Measurements from ENCODE around the gene MRPL49.

The MRPL49 gene

GRCh38 chr11:65119670-65119995 is 2.5 kb upstream of the MRPL49 start:
- TF ChIP-seq POLR2A (IDR thresholded peaks at IDR 0.05; ENCODE audit: low read depth, low read length): no peak
- FAIRE-seq (no peak), DNase-seq (ENCODE audit: insufficient read length, low spot score) (no peak)

DNA sequence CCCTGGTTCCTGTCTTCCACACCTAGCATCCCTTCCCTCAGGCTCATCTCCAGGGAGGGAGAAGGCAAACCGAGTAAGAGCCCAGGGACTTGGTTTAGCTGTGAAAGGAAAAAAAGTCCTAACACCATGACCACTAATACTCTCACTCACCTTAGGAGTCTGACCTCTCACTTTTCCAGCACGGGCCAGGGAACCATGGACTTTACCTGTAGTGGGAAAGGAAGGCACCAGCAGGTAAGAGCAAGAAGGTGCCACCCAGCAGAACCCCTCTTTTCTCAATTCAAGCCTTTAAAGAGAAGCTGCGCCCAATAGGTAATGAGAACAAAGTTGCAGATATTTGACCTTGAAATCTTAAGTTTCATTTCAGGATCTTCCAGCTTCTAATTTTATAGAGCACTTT is 1.3 kb upstream of the MRPL49 start:
- TF ChIP-seq POLR2A (IDR thresholded peaks at IDR 0.05; ENCODE audit: low read depth, low read length): no peak
- DNase-seq (ENCODE audit: insufficient read length, low spot score): no peak
- FAIRE-seq: no peak

- FAIRE-seq: no peak
- DNase-seq (ENCODE audit: insufficient read length, low spot score): no peak
Measured at GRCh38 chr11:65121447-65121864, 665 bp upstream of the MRPL49 start.

GRCh38 chr11:65124480-65125196 is 2.5 kb downstream of the MRPL49 start:
- DNase-seq (ENCODE audit: insufficient read length, low spot score) (no peak), FAIRE-seq (no peak)
- no peak for TF ChIP-seq POLR2A (IDR thresholded peaks at IDR 0.05; ENCODE audit: low read depth, low read length)

More at GRCh38 chr11:65121447-65121864, 665 bp upstream of the MRPL49 start:
- no peak for TF ChIP-seq POLR2A (IDR thresholded peaks at IDR 0.05; ENCODE audit: low read depth, low read length)

DNA sequence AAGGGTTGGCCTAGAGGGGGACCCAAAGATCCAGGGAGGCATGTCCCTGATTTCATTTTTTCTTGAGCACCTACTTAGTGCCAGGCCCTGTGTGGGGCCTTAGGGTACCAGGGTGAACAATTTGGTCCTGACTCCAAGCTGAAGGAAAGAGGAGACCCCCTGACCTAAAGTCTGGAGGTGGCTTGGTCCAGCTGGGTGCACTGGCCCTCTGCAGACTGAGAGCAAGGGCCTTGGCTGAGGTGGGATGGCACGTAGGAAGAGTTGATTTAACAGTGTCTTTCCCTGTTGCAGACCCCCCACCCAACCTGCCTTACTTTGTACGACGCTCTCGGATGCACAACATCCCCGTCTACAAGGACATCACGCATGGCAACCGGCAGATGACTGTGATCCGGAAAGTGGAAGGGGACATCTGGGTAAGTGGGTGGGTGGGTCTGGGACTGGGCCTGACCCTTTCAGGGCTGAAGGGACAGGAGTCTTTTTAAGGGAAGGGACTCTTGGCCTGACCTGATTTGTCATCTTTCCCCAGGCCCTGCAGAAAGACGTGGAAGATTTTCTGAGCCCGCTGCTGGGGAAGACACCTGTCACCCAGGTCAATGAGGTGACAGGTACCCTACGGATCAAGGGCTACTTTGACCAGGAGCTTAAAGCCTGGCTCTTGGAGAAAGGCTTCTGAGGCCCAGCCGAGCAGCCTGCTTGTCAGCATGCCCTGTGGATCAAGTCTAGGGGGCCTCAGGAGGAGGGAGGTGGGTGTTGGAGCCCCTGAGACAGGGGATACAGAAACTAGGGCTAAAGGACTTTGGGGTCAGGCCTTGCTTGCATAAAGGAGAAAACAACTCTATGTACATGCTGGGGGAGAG is 3.3 kb downstream of the MRPL49 start:
- TF ChIP-seq POLR2A (IDR thresholded peaks at IDR 0.05; ENCODE audit: low read depth, low read length): no peak
- DNase-seq (ENCODE audit: insufficient read length, low spot score) (no peak), FAIRE-seq (no peak)

DNA sequence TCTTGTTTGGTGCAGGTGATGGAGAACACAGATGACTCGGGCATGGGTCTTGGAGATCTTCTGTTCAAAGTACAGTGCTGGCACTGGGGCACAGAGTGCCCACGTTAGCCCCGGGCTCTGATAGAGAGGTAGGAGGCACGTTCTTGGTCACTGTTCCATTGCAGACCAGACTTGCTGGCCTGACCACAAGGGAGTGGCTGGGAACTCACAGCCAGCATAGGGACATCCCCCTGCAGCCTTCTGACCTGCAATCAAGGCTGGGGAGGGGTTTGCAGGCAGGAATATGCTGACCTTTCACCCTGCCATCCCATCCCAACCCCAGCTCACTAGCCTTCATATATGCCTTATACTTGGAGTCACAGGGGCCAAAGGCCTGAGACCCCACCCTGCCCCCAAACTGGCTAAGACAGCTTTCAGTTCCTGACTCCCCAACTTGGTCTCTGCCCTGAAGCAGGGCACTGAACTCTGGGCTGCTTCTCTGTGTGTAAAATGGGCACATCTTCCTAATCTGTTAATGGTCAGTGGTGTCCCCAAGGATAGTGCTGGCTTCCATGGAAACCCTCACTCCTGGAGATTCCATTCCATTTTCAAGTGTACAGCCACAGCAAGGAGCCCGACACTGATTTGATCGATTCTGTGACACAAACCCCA is 4.6 kb downstream of the MRPL49 start:
- no peak for FAIRE-seq

GRCh38 chr11:65127473-65128181 is 5.5 kb downstream of the MRPL49 start:
- no peak for TF ChIP-seq POLR2A (IDR thresholded peaks at IDR 0.05; ENCODE audit: low read depth, low read length)
- FAIRE-seq: no peak
- DNase-seq (ENCODE audit: insufficient read length, low spot score): no peak

More for the DNA sequence above, 4.6 kb downstream of the MRPL49 start:
- no peak for TF ChIP-seq POLR2A (IDR thresholded peaks at IDR 0.05; ENCODE audit: low read depth, low read length)
- no peak for DNase-seq (ENCODE audit: insufficient read length, low spot score)

DNA sequence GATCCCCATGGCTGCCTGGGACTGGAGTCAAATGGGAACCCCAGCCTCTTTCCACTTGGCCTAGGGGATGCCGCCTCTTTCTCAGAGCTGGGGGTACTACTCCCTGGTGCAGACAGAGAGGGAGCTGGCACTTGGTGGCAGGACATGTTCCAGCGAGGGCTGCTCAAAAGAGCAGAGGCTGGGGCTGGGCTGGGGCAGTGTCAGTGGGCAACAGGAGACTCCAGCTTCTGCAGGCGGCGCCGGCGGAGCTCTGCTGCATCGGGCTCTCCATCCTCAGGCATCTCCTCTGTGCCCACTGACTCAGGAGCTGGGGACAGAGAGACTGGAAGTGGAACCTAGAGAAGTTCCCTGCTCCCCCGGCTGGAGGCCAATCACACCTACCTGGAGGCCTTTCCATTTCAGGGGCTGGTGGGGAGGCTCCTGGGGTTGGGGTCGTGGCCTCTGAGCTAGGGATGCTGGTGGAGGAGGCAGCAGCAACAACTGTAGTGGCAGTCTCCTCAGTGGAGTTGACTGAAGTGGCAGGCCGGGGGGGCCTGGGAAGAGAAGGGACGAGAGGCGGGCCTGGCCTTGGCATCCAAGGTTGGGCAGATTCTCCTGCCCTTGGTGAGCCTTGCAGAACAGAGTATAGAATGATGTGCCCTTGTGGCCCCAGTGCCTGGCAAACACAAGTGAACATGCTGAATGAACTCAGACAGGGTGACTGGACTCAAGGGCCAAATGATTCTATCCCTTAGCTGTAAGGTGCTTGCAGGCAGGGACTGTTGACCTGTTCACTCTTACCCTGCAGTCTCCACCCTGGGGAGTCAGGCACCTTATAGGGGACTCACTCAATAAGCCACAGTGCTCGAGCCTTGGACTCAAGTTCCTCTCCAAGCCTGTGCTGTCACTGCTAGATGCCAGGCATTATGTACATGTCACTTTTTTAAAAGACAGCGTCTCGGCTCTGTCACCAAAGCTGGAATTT is 6.3 kb downstream of the MRPL49 start:
- no peak for FAIRE-seq
- no peak for DNase-seq (ENCODE audit: insufficient read length, low spot score)

DNA sequence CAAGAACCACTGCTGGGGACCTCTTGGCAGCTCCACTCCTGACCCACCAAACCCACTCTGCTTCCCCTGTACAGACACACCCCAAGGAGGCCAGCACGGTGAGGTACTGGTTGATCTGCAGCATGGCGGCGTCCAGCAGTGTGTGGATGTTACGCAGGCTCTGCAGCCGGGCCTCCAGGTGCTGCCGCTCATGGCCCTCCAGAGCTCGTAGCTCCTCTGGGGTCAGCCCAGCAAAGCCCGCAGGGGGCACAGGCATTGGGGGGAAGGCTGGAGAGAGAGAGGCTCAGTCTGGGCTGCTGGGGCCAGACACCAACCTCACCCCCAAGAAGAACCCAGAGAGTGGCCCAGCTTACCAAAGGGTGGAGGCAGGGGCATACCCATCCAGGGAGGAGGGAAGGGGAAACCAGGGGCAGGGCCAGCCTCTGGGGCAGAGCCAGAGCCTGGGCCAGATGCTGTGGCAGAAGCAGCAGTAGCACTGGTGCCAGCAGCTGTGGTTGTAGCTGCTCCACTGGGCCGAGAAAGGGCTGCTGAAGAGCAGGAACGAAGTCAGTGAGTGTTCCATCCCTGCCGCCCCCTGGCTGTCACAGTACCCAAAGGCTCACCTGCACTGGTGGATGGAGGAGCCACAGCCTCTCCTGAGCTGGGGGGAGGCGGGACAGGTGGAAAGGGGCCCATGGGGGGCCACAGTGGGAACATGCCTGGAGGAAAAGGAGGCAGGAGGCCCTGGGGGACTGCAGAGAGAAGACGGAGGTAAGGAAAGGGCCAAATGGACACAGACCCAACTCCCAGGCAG is 7.7 kb downstream of the MRPL49 start:
- no peak for FAIRE-seq
- TF ChIP-seq POLR2A (IDR thresholded peaks at IDR 0.05; ENCODE audit: low read depth, low read length): no peak
- DNase-seq (ENCODE audit: insufficient read length, low spot score): no peak

More for the DNA sequence above, 6.3 kb downstream of the MRPL49 start:
- TF ChIP-seq POLR2A (IDR thresholded peaks at IDR 0.05; ENCODE audit: low read depth, low read length): no peak

GRCh38 chr11:65130631-65131416 is 8.7 kb downstream of the MRPL49 start:
- TF ChIP-seq POLR2A (IDR thresholded peaks at IDR 0.05; ENCODE audit: low read depth, low read length): no peak
- DNase-seq (ENCODE audit: insufficient read length, low spot score) (no peak), FAIRE-seq (no peak)

DNA sequence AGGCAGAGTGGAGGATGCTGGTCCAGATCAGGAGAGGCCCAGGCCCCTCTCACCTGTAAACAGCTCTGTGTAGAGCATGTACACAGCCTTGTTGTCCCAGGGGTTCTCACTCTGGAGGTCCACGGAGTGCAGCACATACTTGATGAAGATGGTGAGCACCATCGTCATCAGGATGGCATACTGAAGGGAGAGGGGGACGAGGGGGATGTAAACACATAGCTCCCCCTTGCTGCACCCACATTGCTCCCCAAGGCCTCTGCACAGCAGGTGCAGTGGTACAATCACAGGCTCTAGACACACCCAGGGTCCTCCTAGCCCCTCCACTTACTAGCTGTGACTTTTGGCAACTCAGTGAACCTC is 9.3 kb downstream of the MRPL49 start:
- DNase-seq (ENCODE audit: insufficient read length, low spot score) (no peak), FAIRE-seq (no peak)
- TF ChIP-seq POLR2A (IDR thresholded peaks at IDR 0.05; ENCODE audit: low read depth, low read length): no peak
